Occipital lobe (tissue), 1 donor: ENCODE measurements around the gene OR1N2. TPM values are rescaled to one million over a fixed set of nuclear protein-coding genes. Genes with fewer than 3 reads are reported as not detected.

Experiments
- total RNA-seq: library from RNA; depleted of rRNA; stranded (reverse); fragments of >200 nt; gene quantifications from one replicate; pipeline ENCODE4 v1.2.3, GENCODE V29; 2014

OR1N2 gene
- total RNA-seq, 1 donor from 2014 or later = not detected

Other genes with a start within 250 kb of the OR1N2 start
- gene PTGS1, start 182.1 kb upstream of the OR1N2 start, total RNA-seq = 0.47 TPM
- not detected for gene OR1J1, start 75.2 kb upstream of the OR1N2 start, total RNA-seq
- not detected for gene OR1J2, start 42.3 kb upstream of the OR1N2 start, total RNA-seq
- gene OR1J4, start 34.0 kb upstream of the OR1N2 start, total RNA-seq = not detected
- not detected for gene OR1N1, start 25.8 kb upstream of the OR1N2 start, total RNA-seq
- not detected for gene OR1L8, start 30.3 kb downstream of the OR1N2 start, total RNA-seq
- not detected for gene OR1Q1, start 61.6 kb downstream of the OR1N2 start, total RNA-seq
- gene OR1B1, start 104.5 kb downstream of the OR1N2 start, total RNA-seq = 0.62 TPM
- gene OR1L1, start 108.6 kb downstream of the OR1N2 start, total RNA-seq = not detected
- gene OR1L3, start 122.0 kb downstream of the OR1N2 start, total RNA-seq = not detected
- gene OR1L4, start 170.9 kb downstream of the OR1N2 start, total RNA-seq = not detected
- not detected for gene OR1L6, start 189.2 kb downstream of the OR1N2 start, total RNA-seq
- not detected for gene OR5C1, start 235.8 kb downstream of the OR1N2 start, total RNA-seq
- gene OR1K1, start 247.0 kb downstream of the OR1N2 start, total RNA-seq = not detected